ENCODE measurements around the gene BICC1.

DNA sequence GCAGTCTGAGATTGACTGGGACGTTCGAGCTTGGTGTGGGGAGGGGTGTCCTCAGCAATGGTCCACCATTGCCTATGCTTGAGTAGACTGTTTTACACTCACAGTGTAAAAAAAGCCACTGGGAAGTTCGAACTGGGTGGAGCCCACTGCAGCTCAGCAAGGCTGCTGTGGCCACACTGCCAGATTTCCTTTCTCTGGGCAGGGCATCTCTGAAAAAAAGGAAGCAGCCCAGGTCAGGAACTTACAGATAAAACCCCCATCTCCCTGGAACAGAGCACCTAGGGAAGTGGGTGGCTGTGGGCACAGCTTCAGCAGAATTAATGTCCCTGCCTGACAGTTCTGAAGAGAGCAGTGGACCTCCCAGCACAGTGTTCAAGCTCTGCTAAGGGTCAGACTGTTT lies 80.3 kb downstream of the BICC1 start:
- TF ChIP-seq, protein P1, sequence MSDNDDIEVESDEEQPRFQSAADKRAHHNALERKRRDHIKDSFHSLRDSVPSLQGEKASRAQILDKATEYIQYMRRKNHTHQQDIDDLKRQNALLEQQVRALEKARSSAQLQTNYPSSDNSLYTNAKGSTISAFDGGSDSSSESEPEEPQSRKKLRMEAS (IDR thresholded peaks at IDR 0.05): no peak
- TF ChIP-seq POLR2AphosphoS5 (IDR thresholded peaks at IDR 0.05; ENCODE audit: low read depth, low read length): no peak
- no peak for TF ChIP-seq EGR1 (IDR thresholded peaks at IDR 0.05; ENCODE audit: low read depth)
